H9 (cell line): ENCODE results near the gene AHDC1. TPM values are rescaled to one million over a fixed set of nuclear protein-coding genes. Genes with fewer than 3 reads are reported as not detected.
A peak's percentile ranks its signal among the peaks of the same experiment; 100 is the strongest.

Source experiments
- DNase-seq: peaks from one replicate; pipeline ENCODE4 v3.0.0-alpha.2; 2017
- H2AFZ ChIP-seq: one replicate; pipeline ENCODE4 v1.6.1; 2013; ENCODE audit warnings: mild to moderate bottlenecking, low read length, control low read depth, moderate library complexity
- H2AK5ac ChIP-seq: 2 replicates; pipeline ENCODE4 v1.6.1; 2013; ENCODE audit warnings: low read length, control low read depth, mixed read lengths; ENCODE audit not compliant: insufficient read length
- H2BK120ac ChIP-seq: one replicate; pipeline ENCODE4 v1.6.1; 2013; ENCODE audit warnings: low read depth, mild to moderate bottlenecking, low read length, control low read depth, inconsistent platforms; ENCODE audit not compliant: poor library complexity, severe bottlenecking
- H2BK12ac ChIP-seq: 2 replicates; pipeline ENCODE4 v1.6.1; 2013; ENCODE audit warnings: low read length, control low read depth, mixed read lengths, low read depth; ENCODE audit not compliant: insufficient read length
- H2BK15ac ChIP-seq: 2 replicates; pipeline ENCODE4 v1.6.1; 2013; ENCODE audit warnings: low read depth, low read length, control low read depth
- H2BK20ac ChIP-seq: one replicate; pipeline ENCODE4 v1.6.1; 2013; ENCODE audit warnings: low read depth, mild to moderate bottlenecking, low read length, control low read depth, inconsistent platforms; ENCODE audit not compliant: poor library complexity, severe bottlenecking
- H2BK5ac ChIP-seq: 2 replicates; pipeline ENCODE4 v1.6.1; 2013; ENCODE audit warnings: low read length, control low read depth, mixed read lengths; ENCODE audit not compliant: insufficient read length
- H3K14ac ChIP-seq: 2 replicates; pipeline ENCODE4 v1.6.1; 2013; ENCODE audit warnings: low read length, control low read depth; ENCODE audit not compliant: insufficient read depth
- H3K18ac ChIP-seq: 2 replicates; pipeline ENCODE4 v1.6.1; 2013; ENCODE audit warnings: low read depth, mild to moderate bottlenecking, mixed read lengths, low read length, control low read depth; ENCODE audit not compliant: insufficient read length
- H3K23ac ChIP-seq: 2 replicates; pipeline ENCODE4 v1.6.1; 2013; ENCODE audit warnings: low read length, control low read depth, mixed read lengths, low read depth; ENCODE audit not compliant: insufficient read length
- H3K23me2 ChIP-seq: 2 replicates; pipeline ENCODE4 v1.6.1; 2013; ENCODE audit warnings: low read depth, mild to moderate bottlenecking, mixed read lengths, low read length, control low read depth; ENCODE audit not compliant: insufficient read length, poor library complexity, severe bottlenecking
- H3K27ac ChIP-seq: 2 replicates; pipeline ENCODE4 v1.5.1; 2013; ENCODE audit warnings: low read length, control low read depth, mixed read lengths, low read depth; ENCODE audit not compliant: insufficient read length
- H3K27me3 ChIP-seq: 2 replicates; pipeline ENCODE4 v1.6.1; 2013; ENCODE audit warnings: low read length, control low read depth, inconsistent platforms; ENCODE audit not compliant: insufficient read depth
- H3K4ac ChIP-seq: 2 replicates; pipeline ENCODE4 v1.6.1; 2013; ENCODE audit warnings: low read depth, mild to moderate bottlenecking, control low read depth, inconsistent platforms, low read length, moderate library complexity
- H3K4me1 ChIP-seq: 2 replicates; pipeline ENCODE4 v1.6.1; 2013; ENCODE audit warnings: low read length, control low read depth, inconsistent platforms; ENCODE audit not compliant: insufficient read depth
- H3K4me2 ChIP-seq: 2 replicates; pipeline ENCODE4 v1.6.1; 2013; ENCODE audit warnings: low read length, control low read depth, mixed read lengths; ENCODE audit not compliant: insufficient read length, insufficient read depth
- H3K56ac ChIP-seq: 2 replicates; pipeline ENCODE4 v1.6.1; 2013; ENCODE audit warnings: low read depth, mild to moderate bottlenecking, mixed read lengths, low read length, control low read depth; ENCODE audit not compliant: insufficient read length
- H3K79me1 ChIP-seq: 2 replicates; pipeline ENCODE4 v1.6.1; 2013; ENCODE audit warnings: low read depth, mild to moderate bottlenecking, moderate library complexity, low read length, control low read depth, inconsistent platforms; ENCODE audit not compliant: insufficient read depth, poor library complexity, severe bottlenecking
- H3K79me2 ChIP-seq: 2 replicates; pipeline ENCODE4 v1.6.1; 2013; ENCODE audit warnings: low read length, control low read depth, inconsistent platforms; ENCODE audit not compliant: insufficient read depth
- H3K9ac ChIP-seq: 2 replicates; pipeline ENCODE4 v1.6.1; 2013; ENCODE audit warnings: low read length, control low read depth, mixed read lengths; ENCODE audit not compliant: insufficient read length; ENCODE audit errors: extremely low read depth
- H3K9me3 ChIP-seq: one replicate; pipeline ENCODE4 v1.6.1; 2013; ENCODE audit warnings: low read depth, low read length, inconsistent platforms; ENCODE audit not compliant: control insufficient read depth
- H3T11ph ChIP-seq: one replicate; pipeline ENCODE4 v1.6.1; 2013; ENCODE audit warnings: mild to moderate bottlenecking, low read length, control low read depth, inconsistent platforms
- H4K20me1 ChIP-seq: one replicate; pipeline ENCODE4 v1.6.1; 2013; ENCODE audit not compliant: control insufficient read depth, insufficient read length, insufficient read depth
- H4K5ac ChIP-seq: 2 replicates; pipeline ENCODE4 v1.6.1; 2013; ENCODE audit warnings: low read depth, mild to moderate bottlenecking, mixed read lengths, low read length, control low read depth; ENCODE audit not compliant: insufficient read length
- H4K8ac ChIP-seq: replicated peaks from 2 replicates; pipeline ENCODE4 v1.6.1; 2013; ENCODE audit warnings: low read length, control low read depth, mixed read lengths, low read depth; ENCODE audit not compliant: insufficient read length
- H4K91ac ChIP-seq: 2 replicates; pipeline ENCODE4 v1.6.1; 2013; ENCODE audit warnings: low read depth, mild to moderate bottlenecking, moderate library complexity, mixed read lengths, low read length, control low read depth; ENCODE audit not compliant: insufficient read length
- H3K27ac Mint-ChIP-seq, 3 experiments: 2 replicates in 2 of 3; 3 replicates in 1 of 3; pipeline ENCODE4 v1.8.0; 2020 to 2021; ENCODE audit warnings: mixed read lengths in 3 of 3, mild to moderate bottlenecking in 1 of 3, moderate library complexity in 1 of 3
- H3K27me3 Mint-ChIP-seq: 2 replicates; pipeline ENCODE4 v1.8.0; 2021; ENCODE audit warnings: low read depth, mild to moderate bottlenecking, moderate library complexity, mixed read lengths
- H3K36me3 Mint-ChIP-seq, 3 experiments: 2 replicates in 2 of 3; 3 replicates in 1 of 3; pipeline ENCODE4 v1.8.0; 2020 to 2021; ENCODE audit warnings: low read depth in 3 of 3, mixed read lengths in 3 of 3; ENCODE audit not compliant: insufficient read depth in 1 of 3
- H3K4me1 Mint-ChIP-seq, 2 experiments: 2 replicates each; pipeline ENCODE4 v1.8.0; 2020; ENCODE audit warnings: mixed read lengths in 2 of 2
- H3K4me3 Mint-ChIP-seq, 2 experiments: 2 replicates in 1 of 2; 3 replicates in 1 of 2; pipeline ENCODE4 v1.8.0; 2020 to 2021; ENCODE audit warnings: mild to moderate bottlenecking in 2 of 2, mixed read lengths in 2 of 2, moderate library complexity in 1 of 2
- H3K9me3 Mint-ChIP-seq, 2 experiments: 2 replicates in 1 of 2; 3 replicates in 1 of 2; pipeline ENCODE4 v1.8.0; 2020; ENCODE audit warnings: mild to moderate bottlenecking in 2 of 2, mixed read lengths in 2 of 2, moderate library complexity in 1 of 2
- WGBS: extraction: QIAGEN DNeasy Blood & Tissue Kit; methylation state at CpG from one replicate; pipeline ENCODE4 v1.1.7; 2013; ENCODE audit warnings: missing lambda C conversion rate, low lambda C conversion rate, mixed read lengths; ENCODE audit not compliant: insufficient read length; ENCODE audit errors: extremely low coverage; 5-methylcytosine and 5-hydroxymethylcytosine counted together
- total RNA-seq: library from RNA; stranded (reverse); gene quantifications from 2 replicates; pipeline ENCODE4 v1.2.1, GENCODE V29; 2021
- TF ChIP-seq, protein P1 (sequence below): fragments of 200-600 bp; sonication (generic); conservative IDR thresholded peaks from 3 replicates; pipeline ENCODE4 v1.8.0; 2021; ENCODE audit warnings: antibody characterized with exemption, mild to moderate bottlenecking

Gene AHDC1
- total RNA-seq, 1 experiment from 2014 or later, result 29.4 TPM

DNA sequence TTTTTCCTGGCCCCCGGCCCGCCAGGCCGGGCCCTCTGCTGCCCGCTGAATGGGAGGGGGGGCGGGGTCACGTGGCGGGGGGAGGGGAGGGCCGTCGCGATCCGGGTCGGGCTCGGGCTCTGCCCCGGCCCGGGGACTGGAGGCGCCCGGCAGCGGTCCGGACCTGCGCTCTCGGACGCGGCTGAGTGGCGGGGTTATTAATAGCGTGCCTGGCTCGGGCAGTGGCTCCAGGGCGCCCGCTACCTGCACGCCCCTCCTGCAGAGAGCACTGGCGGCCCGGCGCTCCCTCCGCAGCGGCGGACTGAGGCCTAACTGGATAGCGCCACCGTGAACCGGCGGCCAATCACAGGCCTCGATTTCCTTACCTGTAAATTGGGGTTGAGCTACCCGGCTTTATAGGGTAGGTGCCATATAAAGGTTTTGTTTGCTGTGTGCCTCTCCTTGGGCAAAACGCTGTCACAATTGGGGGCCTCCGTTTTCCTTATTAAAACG is 28.1 kb downstream of the AHDC1 start:
- no peak overlapping the region for H3K9ac ChIP-seq
- H3K4me3 Mint-ChIP-seq, result peak overlapping the region; percentile 47 to 53; a peak in 3 of 5 replicates
- no peaks in the 10 kb centered on the region for H3K9me3 Mint-ChIP-seq
- TF ChIP-seq, protein P1, sequence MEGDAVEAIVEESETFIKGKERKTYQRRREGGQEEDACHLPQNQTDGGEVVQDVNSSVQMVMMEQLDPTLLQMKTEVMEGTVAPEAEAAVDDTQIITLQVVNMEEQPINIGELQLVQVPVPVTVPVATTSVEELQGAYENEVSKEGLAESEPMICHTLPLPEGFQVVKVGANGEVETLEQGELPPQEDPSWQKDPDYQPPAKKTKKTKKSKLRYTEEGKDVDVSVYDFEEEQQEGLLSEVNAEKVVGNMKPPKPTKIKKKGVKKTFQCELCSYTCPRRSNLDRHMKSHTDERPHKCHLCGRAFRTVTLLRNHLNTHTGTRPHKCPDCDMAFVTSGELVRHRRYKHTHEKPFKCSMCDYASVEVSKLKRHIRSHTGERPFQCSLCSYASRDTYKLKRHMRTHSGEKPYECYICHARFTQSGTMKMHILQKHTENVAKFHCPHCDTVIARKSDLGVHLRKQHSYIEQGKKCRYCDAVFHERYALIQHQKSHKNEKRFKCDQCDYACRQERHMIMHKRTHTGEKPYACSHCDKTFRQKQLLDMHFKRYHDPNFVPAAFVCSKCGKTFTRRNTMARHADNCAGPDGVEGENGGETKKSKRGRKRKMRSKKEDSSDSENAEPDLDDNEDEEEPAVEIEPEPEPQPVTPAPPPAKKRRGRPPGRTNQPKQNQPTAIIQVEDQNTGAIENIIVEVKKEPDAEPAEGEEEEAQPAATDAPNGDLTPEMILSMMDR, result no peak; the same call in 2 of the 3 replicates
- H3K9me3 ChIP-seq, result no peaks in the 10 kb centered on the region
- H3K56ac ChIP-seq, result no peak overlapping the region
- H3K18ac ChIP-seq, result no peak overlapping the region
- H3K4ac ChIP-seq, result no peak overlapping the region
- H3K27ac ChIP-seq, result no peak overlapping the region
- no peak overlapping the region for H4K5ac ChIP-seq
- H2BK120ac ChIP-seq, result no peak overlapping the region
- no peak overlapping the region for H3K23ac ChIP-seq
- H3K27ac Mint-ChIP-seq, result no peak overlapping the region
- no peak overlapping the region for H2AK5ac ChIP-seq
- H2BK20ac ChIP-seq, result no peak overlapping the region
- no peaks in the 10 kb centered on the region for H3K36me3 Mint-ChIP-seq
- H3K79me1 ChIP-seq, result no peaks in the 10 kb centered on the region
- H3K14ac ChIP-seq, result no peak overlapping the region
- peak overlapping the region; percentile 40 for H3K4me2 ChIP-seq
- H3K27me3 ChIP-seq, result no peaks in the 10 kb centered on the region
- no peak overlapping the region for H4K91ac ChIP-seq
- H4K20me1 ChIP-seq, result no peaks in the 10 kb centered on the region
- H2BK5ac ChIP-seq, result no peak overlapping the region
- no peak overlapping the region for H2AFZ ChIP-seq
- H3K23me2 ChIP-seq, result peaks cover 3% of the 10 kb centered on the region
- H3K27me3 Mint-ChIP-seq, result no peaks in the 10 kb centered on the region; the same call in none of the 2 replicates
- peaks cover 21% of the 10 kb centered on the region for H3K4me1 ChIP-seq
- H2BK12ac ChIP-seq, result no peak overlapping the region
- H3K79me2 ChIP-seq, result no peaks in the 10 kb centered on the region
- no peak overlapping the region for H2BK15ac ChIP-seq
- no peak overlapping the region for H4K8ac ChIP-seq
- no peak overlapping the region for H3T11ph ChIP-seq
- no CpG with 5 or more reads among the region's 44 CpGs for WGBS
- H3K4me1 Mint-ChIP-seq, result peaks cover 45 to 49% of the 10 kb centered on the region in 2 experiments
- peak; percentile 85 for DNase-seq
